K562 (cell line): Measurements from ENCODE around the gene ZSWIM8. TPM values are rescaled to one million over a fixed set of nuclear protein-coding genes. Genes with fewer than 3 reads are reported as not detected.

ENCODE experiments used
- ATF1 ChIP-seq, 2 experiments: fragments of 450-650 bp in 1 of 2; IDR thresholded peaks; 2 replicates each; pipeline ENCODE4 v1.6.1; 2016; ENCODE audit warnings: missing compliant biosample characterization in 1 of 2, missing genetic modification characterization in 1 of 2
- GABPA ChIP-seq: fragments of 200-800 bp; sonication (Bioruptor generic); conservative IDR thresholded peaks from 2 replicates; pipeline ENCODE4 v1.6.1; 2016; ENCODE audit warnings: low read depth, missing genetic modification characterization, missing compliant biosample characterization
- GATAD2A ChIP-seq: fragments of 450-650 bp; IDR thresholded peaks from 2 replicates; pipeline ENCODE4 v1.6.1; 2017
- HDAC8 ChIP-seq: fragments of 450-650 bp; IDR thresholded peaks from 2 replicates; pipeline ENCODE4 v1.6.1; 2016; ENCODE audit warnings: mild to moderate bottlenecking, missing genetic modification characterization, moderate library complexity, missing compliant biosample characterization
- JUND ChIP-seq, 2 experiments: IDR thresholded peaks; 2 replicates in 1 of 2; 3 replicates in 1 of 2; pipeline ENCODE4 v1.6.1; 2011; ENCODE audit warnings: borderline replicate concordance in 2 of 2, low read depth in 2 of 2, low read length in 2 of 2, improper control_type of control experiment in 1 of 2, missing biosample characterization in 1 of 2, missing genetic modification characterization in 1 of 2, missing genetic modification reagents in 1 of 2
- KDM5B ChIP-seq: fragments of 200-600 bp; sonication (generic); IDR thresholded peaks from 2 replicates; pipeline ENCODE4 v1.6.1; 2012; ENCODE audit warnings: low read depth, mild to moderate bottlenecking, moderate library complexity, low read length, control low read depth, inconsistent platforms; ENCODE audit not compliant: insufficient replicate concordance
- NFE2 ChIP-seq: IDR thresholded peaks from 2 replicates; pipeline ENCODE4 v1.6.1; 2014; ENCODE audit warnings: antibody characterized with exemption, low read depth
- RBM17 ChIP-seq: fragments of 200-400 bp; formaldehyde crosslinking; IDR thresholded peaks from 2 replicates; pipeline ENCODE4 v1.6.1; 2017; ENCODE audit warnings: low read depth, mild to moderate bottlenecking, low read length, borderline replicate concordance
- RBM25 ChIP-seq: fragments of 200-400 bp; formaldehyde crosslinking; IDR thresholded peaks from 2 replicates; pipeline ENCODE4 v1.6.1; 2018; ENCODE audit warnings: low read length, low read depth, moderate library complexity; ENCODE audit not compliant: severe bottlenecking
- SNRNP70 ChIP-seq: fragments of 200-400 bp; formaldehyde crosslinking; optimal IDR thresholded peaks from 2 replicates; pipeline ENCODE3; 2017; ENCODE audit warnings: low read depth, low read length
- SRSF1 ChIP-seq: fragments of 200-400 bp; formaldehyde crosslinking; IDR thresholded peaks from 2 replicates; pipeline ENCODE4 v1.6.1; 2017; ENCODE audit warnings: mild to moderate bottlenecking, low read depth, low read length, moderate library complexity
- TAF1 ChIP-seq: IDR thresholded peaks from 2 replicates; pipeline ENCODE4 v1.6.1; 2011; ENCODE audit warnings: mild to moderate bottlenecking, low read length, moderate library complexity; ENCODE audit not compliant: insufficient read depth, control insufficient read depth, severe bottlenecking; ENCODE audit errors: extremely low read depth
- ZNF184 ChIP-seq: sonication (generic); formaldehyde crosslinking; IDR thresholded peaks from 2 replicates; pipeline ENCODE4 v1.5.0; 2020; ENCODE audit warnings: missing genetic modification reagents
- ZNF282 ChIP-seq: sonication (generic); formaldehyde crosslinking; IDR thresholded peaks from 2 replicates; pipeline ENCODE4 v1.8.1; 2023; ENCODE audit warnings: missing genetic modification reagents
- ZNF778 ChIP-seq: fragments of 450-650 bp; formaldehyde crosslinking; IDR thresholded peaks from 2 replicates; pipeline ENCODE4 v1.4.0; 2020; ENCODE audit warnings: mild to moderate bottlenecking, moderate library complexity
- polyA plus RNA-seq, 8 experiments: library from polyadenylated mRNA; depleted of rRNA in 4 of 8; stranded (reverse) in 5 of 8; unstranded in 3 of 8; fragments of >200 nt; fragmentation: Nextera tagmentation in 2 of 8; fragmentation: Illumina TruSeq in 1 of 8; extraction: Ambion mirVana in 2 of 8; extraction: Trizol in 1 of 8; gene quantifications; 2 replicates each; pipeline versions ENCODE4 v1.2.1 to v1.2.3, GENCODE V29; 2011 to 2014; ENCODE audit warnings: inconsistent platforms in 1 of 8, missing spikeins in 1 of 8
- total RNA-seq, 7 experiments: library from RNA; depleted of rRNA in 6 of 7; stranded (reverse); fragments of >200 nt in 6 of 7; fragmentation: Illumina TruSeq in 2 of 7; extraction: Trizol in 2 of 7; gene quantifications; 2 replicates each; pipeline versions ENCODE4 v1.2.1 to v1.2.3, GENCODE V29; 2011 to 2021; ENCODE audit warnings: low replicate concordance in 1 of 7
- TF ChIP-seq, protein P1 (sequence below): sonication (generic); formaldehyde crosslinking; IDR thresholded peaks from 2 replicates; pipeline ENCODE4 v1.8.1; 2023; ENCODE audit warnings: mild to moderate bottlenecking, missing genetic modification reagents
- TF ChIP-seq, protein P2 (sequence below): sonication (generic); formaldehyde crosslinking; IDR thresholded peaks from 2 replicates; pipeline ENCODE4 v1.8.0; 2022; ENCODE audit warnings: missing genetic modification reagents, mild to moderate bottlenecking, borderline replicate concordance
- TF ChIP-seq, protein P3 (sequence below): fragments of 250-450 bp; sonication (Bioruptor Pico); IDR thresholded peaks from 2 replicates; pipeline ENCODE4 v1.5.0; 2021
- TF ChIP-seq, protein P4 (sequence below): fragments of 450-650 bp; formaldehyde crosslinking; IDR thresholded peaks from 2 replicates; pipeline ENCODE4 v1.4.0; 2020; ENCODE audit warnings: mild to moderate bottlenecking, moderate library complexity

Gene ZSWIM8
- total and polyA plus RNA-seq, 9 of the 15 experiments (the other 6 are each of a cell fraction or from before 2014, with no cell fraction given), result 5.6 to 47.8 (median 26.7) TPM

DNA sequence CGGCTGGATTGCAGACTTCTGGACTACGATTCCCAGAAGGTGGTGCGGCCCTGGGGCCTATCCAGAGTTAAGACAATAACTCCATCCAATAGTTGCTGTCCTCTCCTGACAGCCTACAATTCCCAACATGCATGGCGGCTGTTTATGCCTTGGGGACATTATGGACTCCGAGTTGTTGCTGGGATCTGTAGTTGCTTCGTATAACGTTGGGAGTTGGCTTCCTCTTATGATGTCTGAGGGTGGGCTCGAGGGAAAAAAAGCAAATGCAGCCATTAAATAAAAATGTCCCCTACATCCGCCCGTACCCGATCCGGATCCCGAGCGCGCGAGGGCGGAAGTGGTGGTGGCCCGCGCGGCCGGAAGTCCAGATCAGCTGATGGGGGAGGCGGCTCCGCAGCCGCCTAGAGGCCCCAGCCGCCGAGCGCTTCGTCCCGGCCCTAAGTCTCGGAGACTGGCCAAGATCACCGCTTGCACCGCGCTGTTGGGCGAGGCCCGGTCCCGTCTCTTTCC is at the start of gene ZSWIM8 (continued):
- TF ChIP-seq, protein P1, sequence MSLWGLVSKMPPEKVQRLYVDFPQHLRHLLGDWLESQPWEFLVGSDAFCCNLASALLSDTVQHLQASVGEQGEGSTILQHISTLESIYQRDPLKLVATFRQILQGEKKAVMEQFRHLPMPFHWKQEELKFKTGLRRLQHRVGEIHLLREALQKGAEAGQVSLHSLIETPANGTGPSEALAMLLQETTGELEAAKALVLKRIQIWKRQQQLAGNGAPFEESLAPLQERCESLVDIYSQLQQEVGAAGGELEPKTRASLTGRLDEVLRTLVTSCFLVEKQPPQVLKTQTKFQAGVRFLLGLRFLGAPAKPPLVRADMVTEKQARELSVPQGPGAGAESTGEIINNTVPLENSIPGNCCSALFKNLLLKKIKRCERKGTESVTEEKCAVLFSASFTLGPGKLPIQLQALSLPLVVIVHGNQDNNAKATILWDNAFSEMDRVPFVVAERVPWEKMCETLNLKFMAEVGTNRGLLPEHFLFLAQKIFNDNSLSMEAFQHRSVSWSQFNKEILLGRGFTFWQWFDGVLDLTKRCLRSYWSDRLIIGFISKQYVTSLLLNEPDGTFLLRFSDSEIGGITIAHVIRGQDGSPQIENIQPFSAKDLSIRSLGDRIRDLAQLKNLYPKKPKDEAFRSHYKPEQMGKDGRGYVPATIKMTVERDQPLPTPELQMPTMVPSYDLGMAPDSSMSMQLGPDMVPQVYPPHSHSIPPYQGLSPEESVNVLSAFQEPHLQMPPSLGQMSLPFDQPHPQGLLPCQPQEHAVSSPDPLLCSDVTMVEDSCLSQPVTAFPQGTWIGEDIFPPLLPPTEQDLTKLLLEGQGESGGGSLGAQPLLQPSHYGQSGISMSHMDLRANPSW (CRISPR knock-in tag), result no peak; the same call in 1 of the 2 replicates
- TF ChIP-seq, protein P2, sequence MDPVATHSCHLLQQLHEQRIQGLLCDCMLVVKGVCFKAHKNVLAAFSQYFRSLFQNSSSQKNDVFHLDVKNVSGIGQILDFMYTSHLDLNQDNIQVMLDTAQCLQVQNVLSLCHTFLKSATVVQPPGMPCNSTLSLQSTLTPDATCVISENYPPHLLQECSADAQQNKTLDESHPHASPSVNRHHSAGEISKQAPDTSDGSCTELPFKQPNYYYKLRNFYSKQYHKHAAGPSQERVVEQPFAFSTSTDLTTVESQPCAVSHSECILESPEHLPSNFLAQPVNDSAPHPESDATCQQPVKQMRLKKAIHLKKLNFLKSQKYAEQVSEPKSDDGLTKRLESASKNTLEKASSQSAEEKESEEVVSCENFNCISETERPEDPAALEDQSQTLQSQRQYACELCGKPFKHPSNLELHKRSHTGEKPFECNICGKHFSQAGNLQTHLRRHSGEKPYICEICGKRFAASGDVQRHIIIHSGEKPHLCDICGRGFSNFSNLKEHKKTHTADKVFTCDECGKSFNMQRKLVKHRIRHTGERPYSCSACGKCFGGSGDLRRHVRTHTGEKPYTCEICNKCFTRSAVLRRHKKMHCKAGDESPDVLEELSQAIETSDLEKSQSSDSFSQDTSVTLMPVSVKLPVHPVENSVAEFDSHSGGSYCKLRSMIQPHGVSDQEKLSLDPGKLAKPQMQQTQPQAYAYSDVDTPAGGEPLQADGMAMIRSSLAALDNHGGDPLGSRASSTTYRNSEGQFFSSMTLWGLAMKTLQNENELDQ, result no peak
- TF ChIP-seq HDAC8 (peak; percentile 54; the same call in 1 of the 2 replicates), SRSF1 (no peak), ZNF184 (CRISPR knock-in tag) (no peak), GABPA (tag) (peak; percentile 99), NFE2 (no peak), KDM5B (peak; percentile 71), RBM17 (no peak), TAF1 (peak; percentile 60), SNRNP70 (no peak), ATF1 (CRISPR knock-in tag; IDR thresholded peaks at IDR 0.05) (no peak), ATF1 (tag; IDR thresholded peaks at IDR 0.05) (peak; percentile 86), JUND (IDR thresholded peaks at IDR 0.05; ENCODE audit: borderline replicate concordance, low read depth, low read length) (peak; percentile 21; the same call in 1 of the 2 replicates), JUND (tag; IDR thresholded peaks at IDR 0.05; ENCODE audit: borderline replicate concordance, low read depth, low read length) (peak; percentile 29; the same call in 1 of the 3 replicates), ZNF778 (CRISPR knock-in tag) (no peak), ZNF282 (CRISPR knock-in tag) (no peak), GATAD2A (no peak), RBM25 (no peak)
- TF ChIP-seq, protein P3, sequence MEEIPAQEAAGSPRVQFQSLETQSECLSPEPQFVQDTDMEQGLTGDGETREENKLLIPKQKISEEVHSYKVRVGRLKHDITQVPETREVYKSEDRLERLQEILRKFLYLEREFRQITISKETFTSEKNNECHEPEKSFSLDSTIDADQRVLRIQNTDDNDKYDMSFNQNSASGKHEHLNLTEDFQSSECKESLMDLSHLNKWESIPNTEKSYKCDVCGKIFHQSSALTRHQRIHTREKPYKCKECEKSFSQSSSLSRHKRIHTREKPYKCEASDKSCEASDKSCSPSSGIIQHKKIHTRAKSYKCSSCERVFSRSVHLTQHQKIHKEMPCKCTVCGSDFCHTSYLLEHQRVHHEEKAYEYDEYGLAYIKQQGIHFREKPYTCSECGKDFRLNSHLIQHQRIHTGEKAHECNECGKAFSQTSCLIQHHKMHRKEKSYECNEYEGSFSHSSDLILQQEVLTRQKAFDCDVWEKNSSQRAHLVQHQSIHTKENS (CRISPR knock-in tag), result no peak
- TF ChIP-seq, protein P4, sequence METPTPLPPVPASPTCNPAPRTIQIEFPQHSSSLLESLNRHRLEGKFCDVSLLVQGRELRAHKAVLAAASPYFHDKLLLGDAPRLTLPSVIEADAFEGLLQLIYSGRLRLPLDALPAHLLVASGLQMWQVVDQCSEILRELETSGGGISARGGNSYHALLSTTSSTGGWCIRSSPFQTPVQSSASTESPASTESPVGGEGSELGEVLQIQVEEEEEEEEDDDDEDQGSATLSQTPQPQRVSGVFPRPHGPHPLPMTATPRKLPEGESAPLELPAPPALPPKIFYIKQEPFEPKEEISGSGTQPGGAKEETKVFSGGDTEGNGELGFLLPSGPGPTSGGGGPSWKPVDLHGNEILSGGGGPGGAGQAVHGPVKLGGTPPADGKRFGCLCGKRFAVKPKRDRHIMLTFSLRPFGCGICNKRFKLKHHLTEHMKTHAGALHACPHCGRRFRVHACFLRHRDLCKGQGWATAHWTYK (CRISPR knock-in tag), result no peak
